ENCODE results near the gene ERLIN1.

DNA sequence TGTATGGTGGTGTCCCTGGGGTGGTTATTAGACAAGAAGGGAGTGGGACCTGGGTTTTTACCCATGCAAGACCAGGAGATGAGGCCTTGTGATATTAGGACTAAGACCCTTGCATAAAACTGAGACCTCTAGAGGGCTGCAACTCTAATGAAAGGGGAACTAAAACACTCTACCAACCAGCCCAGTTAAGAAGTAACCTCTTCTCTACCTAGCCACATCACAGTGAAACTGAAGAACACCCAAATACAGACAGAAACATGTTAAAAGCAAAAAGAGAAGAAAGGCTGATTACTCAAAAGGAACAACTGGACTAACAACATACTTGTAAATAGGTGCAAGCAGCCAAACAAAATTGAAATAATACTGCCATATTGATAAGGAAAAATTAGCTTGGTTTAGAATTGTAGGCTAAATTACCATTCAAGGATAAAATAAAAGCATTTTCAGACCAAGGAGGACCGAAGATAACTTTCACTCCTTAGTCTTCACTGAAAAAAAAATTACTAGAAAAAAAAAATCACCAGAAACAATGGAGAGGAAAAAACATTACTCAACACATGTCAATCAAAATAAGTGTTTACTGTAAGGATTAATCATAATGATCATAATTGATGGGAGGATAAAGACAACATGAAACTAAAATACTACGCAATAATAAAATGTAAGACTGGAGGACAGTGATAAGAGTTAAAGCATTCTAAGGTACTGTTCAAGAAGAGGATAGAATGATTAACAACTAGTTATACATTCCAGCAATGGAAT is 27.6 kb downstream of the ERLIN1 start:
- no peak for TF ChIP-seq POLR2AphosphoS5 (IDR thresholded peaks at IDR 0.05; ENCODE audit: low read depth, low read length)
- TF ChIP-seq TAF1 (IDR thresholded peaks at IDR 0.05; ENCODE audit: borderline replicate concordance, insufficient read depth, low read length), result no peak
- TF ChIP-seq, protein P1, sequence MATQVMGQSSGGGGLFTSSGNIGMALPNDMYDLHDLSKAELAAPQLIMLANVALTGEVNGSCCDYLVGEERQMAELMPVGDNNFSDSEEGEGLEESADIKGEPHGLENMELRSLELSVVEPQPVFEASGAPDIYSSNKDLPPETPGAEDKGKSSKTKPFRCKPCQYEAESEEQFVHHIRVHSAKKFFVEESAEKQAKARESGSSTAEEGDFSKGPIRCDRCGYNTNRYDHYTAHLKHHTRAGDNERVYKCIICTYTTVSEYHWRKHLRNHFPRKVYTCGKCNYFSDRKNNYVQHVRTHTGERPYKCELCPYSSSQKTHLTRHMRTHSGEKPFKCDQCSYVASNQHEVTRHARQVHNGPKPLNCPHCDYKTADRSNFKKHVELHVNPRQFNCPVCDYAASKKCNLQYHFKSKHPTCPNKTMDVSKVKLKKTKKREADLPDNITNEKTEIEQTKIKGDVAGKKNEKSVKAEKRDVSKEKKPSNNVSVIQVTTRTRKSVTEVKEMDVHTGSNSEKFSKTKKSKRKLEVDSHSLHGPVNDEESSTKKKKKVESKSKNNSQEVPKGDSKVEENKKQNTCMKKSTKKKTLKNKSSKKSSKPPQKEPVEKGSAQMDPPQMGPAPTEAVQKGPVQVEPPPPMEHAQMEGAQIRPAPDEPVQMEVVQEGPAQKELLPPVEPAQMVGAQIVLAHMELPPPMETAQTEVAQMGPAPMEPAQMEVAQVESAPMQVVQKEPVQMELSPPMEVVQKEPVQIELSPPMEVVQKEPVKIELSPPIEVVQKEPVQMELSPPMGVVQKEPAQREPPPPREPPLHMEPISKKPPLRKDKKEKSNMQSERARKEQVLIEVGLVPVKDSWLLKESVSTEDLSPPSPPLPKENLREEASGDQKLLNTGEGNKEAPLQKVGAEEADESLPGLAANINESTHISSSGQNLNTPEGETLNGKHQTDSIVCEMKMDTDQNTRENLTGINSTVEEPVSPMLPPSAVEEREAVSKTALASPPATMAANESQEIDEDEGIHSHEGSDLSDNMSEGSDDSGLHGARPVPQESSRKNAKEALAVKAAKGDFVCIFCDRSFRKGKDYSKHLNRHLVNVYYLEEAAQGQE (IDR thresholded peaks at IDR 0.05; ENCODE audit: insufficient read depth in 1 of 2, low read depth in 2 of 2, low read length in 2 of 2), result no peak
- TF ChIP-seq SIN3A (IDR thresholded peaks at IDR 0.05; ENCODE audit: borderline replicate concordance, insufficient read depth, low read length), result no peak
- TF ChIP-seq FOXP2 (optimal IDR thresholded peaks at IDR 0.05; ENCODE audit: borderline replicate concordance, extremely low read depth, extremely low read length, insufficient read depth), result no peak

Data from PFSK-1 (cell line).